Uterus (tissue), 4 donors: ENCODE results near the gene BIRC7. TPM values are rescaled to one million over a fixed set of nuclear protein-coding genes. Genes with fewer than 3 reads are reported as not detected.

ENCODE experiments used
- DNase-seq, 2 donors: peaks; one replicate each; pipeline ENCODE4 v3.0.0-alpha.2; 2019 to 2020
- H3K27ac ChIP-seq, 2 donors: fragments of 200-600 bp; sonication (generic); 1 replicate in 1 of 2; 2 replicates in 1 of 2; pipeline ENCODE4 v1.5.1; 2016 to 2018
- H3K27me3 ChIP-seq, 2 donors: fragments of 200-600 bp; sonication (generic); one replicate each; pipeline ENCODE4 v1.5.1; 2018 to 2019; ENCODE audit warnings: control low read depth in 1 of 2
- H3K36me3 ChIP-seq, 2 donors: fragments of 200-600 bp; sonication (generic); one replicate each; pipeline ENCODE4 v1.5.1; 2019; ENCODE audit warnings: control low read depth in 1 of 2
- H3K4me1 ChIP-seq, 2 donors: fragments of 200-600 bp; sonication (generic); one replicate each; pipeline ENCODE4 v1.5.1; 2018 to 2019; ENCODE audit warnings: control low read depth in 1 of 2
- H3K4me3 ChIP-seq, 2 donors: fragments of 200-600 bp; sonication (generic); 1 replicate in 1 of 2; 2 replicates in 1 of 2; pipeline ENCODE4 v1.5.1; 2018 to 2019; ENCODE audit warnings: mild to moderate bottlenecking in 1 of 2
- H3K9me3 ChIP-seq, 2 donors: fragments of 200-600 bp; sonication (generic); one replicate each; pipeline ENCODE4 v1.5.1; 2019; ENCODE audit warnings: control low read depth in 1 of 2
- CTCF ChIP-seq, 4 experiments: fragments of 200-600 bp in 2 of 4; fragments of 450-650 bp in 2 of 4; sonication (generic) in 2 of 4; IDR thresholded peaks; one replicate each; pipeline ENCODE4 v1.5.1; 2016 to 2019; ENCODE audit warnings: antibody characterized with exemption in 4 of 4, mild to moderate bottlenecking in 2 of 4, moderate library complexity in 1 of 4
- POLR2A ChIP-seq, 2 donors: fragments of 450-650 bp; IDR thresholded peaks; one replicate each; pipeline ENCODE4 v1.6.1; 2016; ENCODE audit warnings: antibody characterized with exemption in 2 of 2, mild to moderate bottlenecking in 1 of 2, moderate library complexity in 1 of 2
- intact Hi-C: fragments of 100-400 bp; cut with DNase I; formaldehyde crosslinking; loops from one replicate; pipeline ENCODE4 v1.15.1; 2023; ENCODE audit warnings: low total_unique reads
- total RNA-seq, 4 donors: library from RNA; depleted of rRNA in 3 of 4; stranded (reverse); fragments of >200 nt in 3 of 4; gene quantifications; one replicate each; pipeline versions ENCODE4 v1.1.0 to v1.2.4, GENCODE V29; 2014 to 2023
- donor health status: DM: yes; HTN: yes; CAD: no.

Gene BIRC7
- total RNA-seq, 4 donors from 2014 or later: not detected

GRCh38 chr20:63272105-63273058, 36.7 kb downstream of the BIRC7 start, which contains the start of gene ARFGAP1:
ARFGAP1 (plus strand) TSS chr20:63272813; CDS start chr20:63275581, 2,768 bp downstream.
- no peaks in the 10 kb centered on the region for H3K9me3 ChIP-seq
- peak within 1 kb of the TSS; percentile 67 to 89 for H3K4me3 ChIP-seq
- no peaks in the 10 kb centered on the region for H3K27me3 ChIP-seq
- peaks cover 7 to 17% of the 10 kb centered on the region in 2 donors for H3K4me1 ChIP-seq
- no peaks in the 10 kb centered on the region for H3K36me3 ChIP-seq
- peak within 1 kb of the TSS; percentile 44 to 74 for H3K27ac ChIP-seq
- intact Hi-C loops: no loop called here
- TF ChIP-seq CTCF (IDR thresholded peaks at IDR 0.05) (no peak), POLR2A (IDR thresholded peaks at IDR 0.05) (peak; percentile 28 to 69)
- peak; percentile 85 to 90 for DNase-seq

GRCh38 chr20:63273059-63273579, 37.4 kb downstream of the BIRC7 start:
- Histone ChIP-seq H3K36me3 (no peaks in the 10 kb centered on the region), H3K9me3 (no peaks in the 10 kb centered on the region), H3K4me1 (peaks cover 7 to 17% of the 10 kb centered on the region in 2 donors), H3K27me3 (no peaks in the 10 kb centered on the region), H3K27ac (peak overlapping the region; percentile 44 to 74), H3K4me3 (peak overlapping the region; percentile 67 to 89)
- DNase-seq: no peak
- no peak for TF ChIP-seq POLR2A (IDR thresholded peaks at IDR 0.05)
- TF ChIP-seq CTCF (IDR thresholded peaks at IDR 0.05): no peak
- intact Hi-C loops: no loop called here

DNA sequence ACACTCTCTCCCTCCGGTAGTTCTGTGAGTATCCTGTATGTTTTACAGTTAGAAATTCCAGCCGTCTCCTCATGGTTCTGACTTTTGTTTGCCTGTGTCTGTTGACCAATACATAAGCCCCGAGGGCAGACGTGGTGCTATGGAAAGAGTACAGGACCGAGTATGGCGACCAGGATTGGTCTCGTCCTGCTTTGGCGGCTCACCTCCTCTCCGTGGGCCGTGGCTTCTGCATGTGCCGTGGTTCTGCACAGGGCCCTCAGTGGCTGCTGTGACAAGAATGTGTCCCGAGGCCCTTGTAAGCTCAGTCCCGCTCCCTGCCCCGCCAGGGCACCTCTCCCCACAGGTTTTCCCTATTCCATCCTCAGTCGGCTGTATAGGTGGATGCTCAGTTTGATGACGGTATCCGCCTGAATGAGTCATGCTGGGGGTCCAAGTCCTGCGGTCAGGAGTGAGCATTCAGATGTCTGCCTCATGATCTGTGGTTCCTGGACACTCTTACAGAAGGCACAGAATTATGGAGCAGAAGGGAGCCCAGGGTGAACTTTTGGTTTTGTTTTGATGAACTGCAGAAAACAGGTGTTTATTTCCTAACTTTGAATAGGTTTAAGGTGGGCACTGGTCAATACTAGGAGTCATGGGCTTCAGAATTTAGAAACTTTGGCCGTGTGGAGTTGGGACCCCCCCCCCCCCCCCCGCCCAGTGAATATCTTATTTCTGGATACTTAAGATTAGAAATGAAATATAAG, 38.1 kb downstream of the BIRC7 start:
- Histone ChIP-seq H3K9me3 (no peaks in the 10 kb centered on the region), H3K4me1 (peaks cover 7 to 17% of the 10 kb centered on the region in 2 donors), H3K4me3 (peak overlapping the region; percentile 67 to 89), H3K36me3 (no peaks in the 10 kb centered on the region), H3K27ac (peak overlapping the region in 1 of 2 donors; percentile 44), H3K27me3 (no peaks in the 10 kb centered on the region)
- intact Hi-C loops: no loop called here
- DNase-seq: no peak
- no peak for TF ChIP-seq POLR2A (IDR thresholded peaks at IDR 0.05)
- TF ChIP-seq CTCF (IDR thresholded peaks at IDR 0.05): no peak

DNA sequence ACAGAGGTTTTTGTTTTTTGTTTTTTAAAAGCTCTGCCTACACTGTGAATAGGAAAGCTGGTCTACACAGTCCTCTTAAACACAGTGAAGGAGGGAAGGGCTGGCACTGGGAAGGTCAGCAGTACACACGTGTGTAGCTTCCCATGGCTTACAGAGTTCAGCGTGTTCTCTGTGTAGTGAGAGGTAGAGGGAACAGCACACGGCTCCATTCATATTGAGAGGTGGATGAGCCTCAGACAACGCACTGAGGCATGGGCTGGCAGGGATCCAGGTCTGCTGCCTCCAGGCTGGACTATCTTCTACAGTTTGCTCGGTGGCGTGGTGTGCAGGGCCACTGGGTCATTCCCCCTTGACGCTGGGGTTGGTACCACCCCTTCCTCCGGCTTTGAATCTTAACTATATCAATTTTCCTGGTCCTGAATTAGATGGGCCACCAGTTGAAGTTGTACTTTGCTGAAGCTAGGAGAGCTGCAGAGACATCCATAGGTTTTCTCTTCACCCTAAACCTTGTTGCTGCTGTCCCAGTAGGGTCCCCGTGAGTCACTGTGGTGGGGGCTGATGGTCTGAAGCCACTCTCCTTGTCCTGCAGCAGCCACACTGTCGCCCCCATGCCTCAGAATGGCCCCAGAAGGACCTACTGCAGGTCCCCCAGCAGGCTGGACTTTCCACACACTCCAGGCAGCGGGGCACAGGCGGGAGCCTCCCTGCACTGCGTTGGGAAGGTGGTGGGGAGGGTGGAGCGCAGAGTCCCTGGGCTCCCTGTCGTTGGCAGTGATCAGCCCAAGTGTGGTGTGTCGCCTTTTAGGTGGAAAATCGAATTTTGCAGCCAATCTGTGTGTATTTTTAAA, 38.9 kb downstream of the BIRC7 start:
- no peak overlapping the region for H3K4me3 ChIP-seq
- intact Hi-C loops: no loop called here
- no peaks in the 10 kb centered on the region for H3K27me3 ChIP-seq
- H3K27ac ChIP-seq: no peak overlapping the region
- no peaks in the 10 kb centered on the region for H3K36me3 ChIP-seq
- no peak for DNase-seq
- H3K4me1 ChIP-seq: peaks cover 7 to 17% of the 10 kb centered on the region in 2 donors
- no peak for TF ChIP-seq CTCF (IDR thresholded peaks at IDR 0.05)
- no peak for TF ChIP-seq POLR2A (IDR thresholded peaks at IDR 0.05)
- H3K9me3 ChIP-seq: no peaks in the 10 kb centered on the region
